GM23248 (cell line): Measurements from ENCODE around the gene G6PC2. TPM values are rescaled to one million over a fixed set of nuclear protein-coding genes. Genes with fewer than 3 reads are reported as not detected.
"Not testable (repeated sequence)": the region's sequence is repeated elsewhere in the genome, so short reads cannot be mapped to it uniquely, and the experiment has no call there.

ENCODE experiments used
- DNase-seq: peaks from one replicate; pipeline ENCODE4 v3.0.0-alpha.2; 2015
- H2AFZ ChIP-seq: fragments of 200-600 bp; sonication (generic); 2 replicates; pipeline ENCODE4 v1.6.1; 2016; ENCODE audit warnings: antibody characterized with exemption
- H3F3A ChIP-seq: fragments of 200-600 bp; sonication (generic); 2 replicates; pipeline ENCODE4 v1.6.1; 2016; ENCODE audit warnings: mild to moderate bottlenecking, antibody characterized with exemption, mixed run types; ENCODE audit not compliant: insufficient read depth
- H3K27ac ChIP-seq: fragments of 200-600 bp; sonication (generic); 2 replicates; pipeline ENCODE4 v1.5.1; 2016; ENCODE audit warnings: mild to moderate bottlenecking
- H3K27me3 ChIP-seq: fragments of 200-600 bp; sonication (generic); replicated peaks from 2 replicates; pipeline ENCODE4 v1.6.1; 2016; ENCODE audit warnings: mild to moderate bottlenecking; ENCODE audit not compliant: insufficient read depth
- H3K36me3 ChIP-seq: fragments of 200-600 bp; sonication (generic); 2 replicates; pipeline ENCODE4 v1.6.1; 2016; ENCODE audit warnings: low read depth, mild to moderate bottlenecking
- H3K4me1 ChIP-seq: fragments of 200-600 bp; sonication (generic); 2 replicates; pipeline ENCODE4 v1.6.1; 2016; ENCODE audit warnings: mild to moderate bottlenecking; ENCODE audit not compliant: insufficient read depth
- H3K4me2 ChIP-seq: fragments of 200-600 bp; sonication (generic); one replicate; pipeline ENCODE4 v1.6.1; 2016; ENCODE audit warnings: mild to moderate bottlenecking; ENCODE audit not compliant: unreplicated experiment
- H3K4me3 ChIP-seq: fragments of 200-600 bp; sonication (generic); 2 replicates; pipeline ENCODE4 v1.5.1; 2016; ENCODE audit warnings: mild to moderate bottlenecking
- H3K79me2 ChIP-seq: fragments of 200-600 bp; sonication (generic); 2 replicates; pipeline ENCODE4 v1.6.1; 2016; ENCODE audit warnings: mild to moderate bottlenecking; ENCODE audit not compliant: insufficient read depth
- H3K9ac ChIP-seq: fragments of 200-600 bp; sonication (generic); 2 replicates; pipeline ENCODE4 v1.6.1; 2016; ENCODE audit warnings: mild to moderate bottlenecking
- H3K9me2 ChIP-seq: fragments of 200-600 bp; sonication (generic); 2 replicates; pipeline ENCODE4 v1.6.1; 2016; ENCODE audit warnings: mixed run types, mild to moderate bottlenecking, moderate library complexity; ENCODE audit not compliant: insufficient read depth
- H3K9me3 ChIP-seq: fragments of 200-600 bp; sonication (generic); one replicate; pipeline ENCODE4 v1.6.1; 2017; ENCODE audit warnings: low read depth
- H4K20me1 ChIP-seq: fragments of 200-600 bp; sonication (generic); 2 replicates; pipeline ENCODE4 v1.6.0; 2016; ENCODE audit not compliant: insufficient read depth
- EZH2 ChIP-seq: fragments of 200-600 bp; sonication (generic); IDR thresholded peaks from 2 replicates; pipeline ENCODE4 v1.6.1; 2018; ENCODE audit warnings: antibody characterized with exemption, mild to moderate bottlenecking; ENCODE audit not compliant: insufficient read depth, poor library complexity, severe bottlenecking
- EZH2phosphoT487 ChIP-seq: fragments of 200-600 bp; sonication (generic); IDR thresholded peaks from 2 replicates; pipeline ENCODE4 v1.6.1; 2018; ENCODE audit warnings: antibody characterized with exemption, moderate library complexity, mild to moderate bottlenecking, low read depth; ENCODE audit not compliant: insufficient read depth
- WGBS, 2 experiments: methylation state at CpG; one replicate each; pipeline ENCODE4 v1.1.6; 2015 to 2017; ENCODE audit warnings: low lambda C conversion rate in 2 of 2, low coverage in 1 of 2; ENCODE audit errors: missing lambda C conversion rate in 2 of 2; 5-methylcytosine and 5-hydroxymethylcytosine counted together
- in situ Hi-C: fragments of 300-500 bp; cut with MboI; formaldehyde crosslinking; loops from 2 replicates; pipeline ENCODE4 v1.15.0; 2020
- polyA plus RNA-seq: library from polyadenylated mRNA; unstranded; fragments of >200 nt; fragmentation: Nextera tagmentation; extraction: Ambion mirVana; gene quantifications from 2 replicates; pipeline ENCODE4 v1.2.1, GENCODE V29; 2016
- total RNA-seq: library from RNA; depleted of rRNA; stranded (reverse); fragments of >200 nt; shearing (Covaris generic); gene quantifications from 2 replicates; pipeline ENCODE4 v1.2.3, GENCODE V29; 2014

The G6PC2 gene
- total and polyA plus RNA-seq, 2 experiments from 2014 or later: not detected

- Histone ChIP-seq H3K27me3 (peaks cover 44% of the 10 kb centered on the region; the same call in 1 of the 2 replicates), H3K4me3 (no peak overlapping the region), H3F3A (no peaks in the 10 kb centered on the region), H4K20me1 (no peaks in the 10 kb centered on the region), H3K79me2 (no peaks in the 10 kb centered on the region), H3K9me2 (no peaks in the 10 kb centered on the region), H3K27ac (no peak overlapping the region), H3K4me2 (no peak overlapping the region), H3K4me1 (no peaks in the 10 kb centered on the region), H3K9me3 (no peaks in the 10 kb centered on the region), H2AFZ (no peak overlapping the region), H3K9ac (no peak overlapping the region), H3K36me3 (no peaks in the 10 kb centered on the region)
- in situ Hi-C loops: no loop called here
- DNase-seq: no peak
- TF ChIP-seq EZH2phosphoT487 (no peak), EZH2 (no peak)
- 35 to 44% methylated on average over 3 of the region's 3 CpGs for WGBS, 2 experiments
Measured at GRCh38 chr2:168926621-168927386, 25.7 kb downstream of the G6PC2 start.

GRCh38 chr2:168928113-168928831 is 27.2 kb downstream of the G6PC2 start:
- H2AFZ ChIP-seq: no peak overlapping the region
- no peaks in the 10 kb centered on the region for H3K4me1 ChIP-seq
- no peak overlapping the region for H3K27ac ChIP-seq
- no peaks in the 10 kb centered on the region for H3K79me2 ChIP-seq
- no peaks in the 10 kb centered on the region for H3K9me2 ChIP-seq
- H4K20me1 ChIP-seq: no peaks in the 10 kb centered on the region
- WGBS, 2 experiments: 39 to 45% methylated on average over 3 of the region's 3 CpGs
- H3K4me3 ChIP-seq: no peak overlapping the region
- in situ Hi-C loops: no loop called here
- H3K4me2 ChIP-seq: no peak overlapping the region
- TF ChIP-seq EZH2: no peak
- TF ChIP-seq EZH2phosphoT487: no peak
- no peak overlapping the region for H3K9ac ChIP-seq
- H3K36me3 ChIP-seq: no peaks in the 10 kb centered on the region
- peaks cover 37% of the 10 kb centered on the region; the same call in 1 of the 2 replicates for H3K27me3 ChIP-seq
- no peaks in the 10 kb centered on the region for H3F3A ChIP-seq
- DNase-seq: no peak
- H3K9me3 ChIP-seq: no peaks in the 10 kb centered on the region

- in situ Hi-C loops: no loop called here
- TF ChIP-seq EZH2phosphoT487 (no peak), EZH2 (no peak)
- no peak overlapping the region for H3K27ac ChIP-seq
- H3F3A ChIP-seq: no peaks in the 10 kb centered on the region
- H3K4me2 ChIP-seq: no peak overlapping the region
- H4K20me1 ChIP-seq: no peaks in the 10 kb centered on the region
- WGBS, 2 experiments: 37 to 44% methylated on average over 3 of the region's 3 CpGs
- H3K9me2 ChIP-seq: no peaks in the 10 kb centered on the region
- no peak overlapping the region for H3K4me3 ChIP-seq
- H2AFZ ChIP-seq: no peak overlapping the region
- H3K9ac ChIP-seq: no peak overlapping the region
- no peaks in the 10 kb centered on the region for H3K9me3 ChIP-seq
- H3K27me3 ChIP-seq: peaks cover 37% of the 10 kb centered on the region; the same call in 1 of the 2 replicates
- no peaks in the 10 kb centered on the region for H3K4me1 ChIP-seq
- no peaks in the 10 kb centered on the region for H3K36me3 ChIP-seq
- H3K79me2 ChIP-seq: no peaks in the 10 kb centered on the region
- DNase-seq: no peak
Measured at GRCh38 chr2:168929031-168929430, 27.9 kb downstream of the G6PC2 start.

- Histone ChIP-seq H4K20me1 (no peaks in the 10 kb centered on the region), H3K4me2 (no peak overlapping the region), H3K27ac (no peak overlapping the region), H3K9me3 (no peaks in the 10 kb centered on the region), H3F3A (peaks cover 1% of the 10 kb centered on the region; the same call in 1 of the 2 replicates), H3K36me3 (no peaks in the 10 kb centered on the region), H3K9ac (no peak overlapping the region), H3K27me3 (peaks cover 33% of the 10 kb centered on the region; the same call in 1 of the 2 replicates), H3K4me3 (no peak overlapping the region), H3K79me2 (no peaks in the 10 kb centered on the region), H3K9me2 (no peaks in the 10 kb centered on the region), H2AFZ (no peak overlapping the region), H3K4me1 (peaks cover 5% of the 10 kb centered on the region; the same call in 1 of the 2 replicates)
- in situ Hi-C loops: no loop called here
- TF ChIP-seq EZH2 (no peak), EZH2phosphoT487 (no peak)
- 35 to 38% methylated on average over 1 of the region's 1 CpG for WGBS, 2 experiments
- no peak for DNase-seq
Measured at GRCh38 chr2:168930242-168930641, 29.2 kb downstream of the G6PC2 start.

GRCh38 chr2:168932174-168932573 is 31.1 kb downstream of the G6PC2 start:
- H3K9me3 ChIP-seq, H3K9me2 ChIP-seq, H3K4me1 ChIP-seq, H3K9ac ChIP-seq, H3K79me2 ChIP-seq, H3K27ac ChIP-seq, H2AFZ ChIP-seq, H4K20me1 ChIP-seq, H3F3A ChIP-seq, DNase-seq, H3K4me2 ChIP-seq, H3K36me3 ChIP-seq, H3K4me3 ChIP-seq, in situ Hi-C loops: not testable (repeated sequence)
- H3K27me3 ChIP-seq: peaks cover 33% of the 10 kb centered on the region; the same call in 1 of the 2 replicates
- 41 to 47% methylated on average over 4 of the region's 4 CpGs for WGBS, 2 experiments
